BJ (cell line): ENCODE measurements around the gene CDC42EP3. TPM values are rescaled to one million over a fixed set of nuclear protein-coding genes. Genes with fewer than 3 reads are reported as not detected.

Experiments used
- CTCF ChIA-PET: fragments of 350-600 bp; formaldehyde crosslinking; extraction: SDS; loops from one replicate; lab custom pipeline; 2021; ENCODE audit warnings: antibody characterized with exemption, inconsistent platforms; lab: Yijun Ruan, JAX
- POLR2A ChIA-PET: fragments of 300-600 bp; sonication (Branson Sonifier 250); formaldehyde crosslinking; extraction: SDS; loops from one replicate; lab custom pipeline; 2021; ENCODE audit warnings: antibody characterized with exemption; lab: Charles Lee
- DNase-seq: peaks from one replicate; pipeline ENCODE4 v3.0.0-alpha.2; 2011; ENCODE audit warnings: low read depth
- H3K27me3 ChIP-seq: 2 replicates; pipeline ENCODE4 v1.6.0; 2011; ENCODE audit warnings: low read length; ENCODE audit not compliant: control insufficient read depth, insufficient read depth
- H3K36me3 ChIP-seq: 2 replicates; pipeline ENCODE4 v1.5.1; 2011; ENCODE audit warnings: low read length; ENCODE audit not compliant: control insufficient read depth, insufficient read depth
- H3K4me3 ChIP-seq: 2 replicates; pipeline ENCODE4 v1.5.1; 2011; ENCODE audit warnings: low read depth, mild to moderate bottlenecking, control low read depth, low read length
- CTCF ChIP-seq: IDR thresholded peaks from 2 replicates; pipeline ENCODE4 v1.5.1; 2011; ENCODE audit warnings: low read depth, mild to moderate bottlenecking, control low read depth, inconsistent platforms, low read length, moderate library complexity; ENCODE audit not compliant: insufficient read depth
- polyA plus RNA-seq: library from polyadenylated mRNA; depleted of rRNA; stranded (reverse); fragments of >200 nt; gene quantifications from 2 replicates; pipeline ENCODE4 v1.2.3, GENCODE V29; 2011

The CDC42EP3 gene
- polyA plus RNA-seq, 1 experiment: 191 TPM

- Histone ChIP-seq H3K27me3 (no peaks in the 10 kb centered on the region), H3K36me3 (no peaks in the 10 kb centered on the region), H3K4me3 (no peak overlapping the region)
- ChIA-PET POLR2A (no interaction called here), CTCF (no interaction called here)
- no peak for TF ChIP-seq CTCF
- DNase-seq: no peak
Observed at GRCh38 chr2:37617119-37617892, 54.1 kb downstream of the CDC42EP3 start.

- CTCF ChIA-PET: no interaction called here
- DNase-seq: no peak
- H3K4me3 ChIP-seq: no peak overlapping the region
Observed at GRCh38 chr2:37616677-37617005, 54.8 kb downstream of the CDC42EP3 start.

GRCh38 chr2:37615804-37616676 is 55.4 kb downstream of the CDC42EP3 start:
- POLR2A ChIA-PET: no interaction called here
- CTCF ChIA-PET: interaction anchor here (0.9 to 1.0 kb wide), 2 partner anchors 27 to 200 kb away, joined by 3 read pairs; no protein-coding TSS in a partner anchor
- Histone ChIP-seq H3K27me3 (no peaks in the 10 kb centered on the region), H3K36me3 (no peaks in the 10 kb centered on the region), H3K4me3 (no peak overlapping the region)
- DNase-seq: no peak
- TF ChIP-seq CTCF: no peak

More at GRCh38 chr2:37616677-37617005, 54.8 kb downstream of the CDC42EP3 start:
- POLR2A ChIA-PET: no interaction called here
- Histone ChIP-seq H3K36me3 (no peaks in the 10 kb centered on the region), H3K27me3 (no peaks in the 10 kb centered on the region)
- TF ChIP-seq CTCF: no peak

- ChIA-PET CTCF (interaction anchor here (0.7 to 1.2 kb wide), 4 partner anchors 8 to 203 kb away, joined by 3 read pairs; no protein-coding TSS in a partner anchor), POLR2A (no interaction called here)
- no peak for TF ChIP-seq CTCF
- H3K27me3 ChIP-seq: no peaks in the 10 kb centered on the region
- peak; percentile 83 for DNase-seq
- no peaks in the 10 kb centered on the region for H3K36me3 ChIP-seq
- H3K4me3 ChIP-seq: no peak overlapping the region
Observed at GRCh38 chr2:37614061-37614738, 57.2 kb downstream of the CDC42EP3 start.

- DNase-seq: no peak
Observed at GRCh38 chr2:37612382-37612781, 59.1 kb downstream of the CDC42EP3 start.

More at GRCh38 chr2:37612382-37612781, 59.1 kb downstream of the CDC42EP3 start:
- H3K4me3 ChIP-seq: no peak overlapping the region
- no peaks in the 10 kb centered on the region for H3K27me3 ChIP-seq
- H3K36me3 ChIP-seq: no peaks in the 10 kb centered on the region
- POLR2A ChIA-PET: no interaction called here
- TF ChIP-seq CTCF: no peak
- CTCF ChIA-PET: no interaction called here
